Activated CD4-positive, alpha-beta T cell treated with anti-CD3 and anti-CD28 coated beads, Interleukin-2, amount 50 U/mL, for 1 hour (primary cell): Measurements from ENCODE around the gene EFCAB8.
"Not testable (repeated sequence)": the region's sequence is repeated elsewhere in the genome, so short reads cannot be mapped to it uniquely, and the experiment has no call there.

ENCODE experiments used
- DNase-seq: peaks from one replicate; pipeline ENCODE4 v3.0.0-alpha.2; 2020

EFCAB8 gene

GRCh38 chr20:32842688-32843524 is 15.8 kb upstream of the EFCAB8 start:
- no peak for DNase-seq

DNA sequence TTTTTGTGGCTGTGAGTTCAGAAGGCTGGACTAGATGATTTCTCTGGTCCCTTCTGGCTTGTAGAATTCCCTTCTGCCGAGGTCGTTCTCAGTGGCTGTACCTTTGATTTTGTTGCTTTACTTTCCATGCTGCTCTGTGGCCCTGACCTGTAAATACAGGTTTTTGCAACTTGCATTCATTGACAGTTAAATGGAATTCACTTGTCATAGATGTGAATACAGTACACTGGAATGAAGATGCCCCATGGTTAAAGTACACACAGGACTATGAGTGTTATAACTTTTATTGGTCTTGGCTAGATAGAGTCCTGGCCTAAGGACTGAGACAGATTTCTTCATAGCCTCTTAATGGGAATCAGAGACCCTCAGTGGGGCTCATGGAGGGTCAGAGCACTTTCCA is 12.9 kb upstream of the EFCAB8 start:
- DNase-seq = no peak

- no peak for DNase-seq
These were observed 11.9 kb upstream of the EFCAB8 start for GRCh38 chr20:32846852-32847251.

DNA sequence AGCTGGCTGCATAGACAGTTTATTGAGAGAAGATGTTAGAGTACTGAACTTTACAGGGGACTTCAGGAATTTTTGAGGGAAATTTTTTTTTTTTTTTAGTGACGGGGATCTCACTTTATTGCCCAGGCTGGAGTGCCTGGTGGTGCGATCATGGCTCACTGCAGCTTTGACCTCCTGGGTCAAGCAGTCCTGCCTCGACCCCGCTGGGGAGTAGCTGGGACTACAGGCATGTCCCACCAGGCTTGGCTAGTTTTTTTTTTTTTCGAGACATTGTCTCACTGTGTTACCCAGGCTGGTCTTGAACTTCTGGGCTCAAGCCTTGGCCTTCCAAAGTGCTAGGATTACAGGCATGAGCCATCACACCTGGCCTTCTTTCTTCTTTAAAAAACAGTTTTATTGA is 10.8 kb upstream of the EFCAB8 start:
- no peak for DNase-seq

DNA sequence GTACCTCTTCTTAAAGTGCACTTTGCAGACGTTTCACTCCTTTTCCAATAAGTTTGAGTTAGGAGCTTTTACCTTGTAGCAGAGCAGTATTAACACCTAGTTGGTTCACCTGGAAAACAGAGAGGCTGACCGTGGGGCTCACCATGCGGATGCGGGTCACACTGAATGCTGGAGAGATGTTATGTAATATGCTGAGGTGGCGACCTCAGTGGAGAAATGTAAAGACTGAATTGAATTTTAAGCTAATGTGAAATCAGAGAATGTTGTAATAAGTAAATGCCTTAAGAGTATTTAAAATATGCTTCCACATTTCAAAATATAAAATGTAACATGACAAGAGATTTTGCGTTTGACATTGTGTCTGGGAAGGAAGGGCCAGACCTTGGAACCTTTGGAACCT is 9.9 kb upstream of the EFCAB8 start:
- no peak for DNase-seq

DNA sequence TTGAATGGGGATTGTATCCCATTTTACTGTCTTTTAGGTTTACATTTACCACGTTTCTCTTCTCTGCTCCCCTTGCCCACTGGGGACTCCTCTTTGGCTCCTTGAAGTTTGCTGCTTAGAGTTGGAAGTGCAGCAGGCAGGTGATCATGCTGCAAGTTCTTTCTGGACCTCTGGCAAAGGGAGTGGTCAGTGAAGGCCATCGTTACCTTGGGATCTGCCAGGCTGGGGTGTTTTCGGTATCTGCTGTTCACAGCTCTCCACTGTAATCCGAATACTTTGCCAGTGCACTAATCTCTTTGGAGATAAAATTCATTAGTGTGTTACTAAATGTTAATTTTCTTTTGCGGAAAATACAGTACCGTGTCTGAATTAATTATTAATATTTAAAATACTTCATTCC is 9.1 kb upstream of the EFCAB8 start:
- DNase-seq = no peak

DNA sequence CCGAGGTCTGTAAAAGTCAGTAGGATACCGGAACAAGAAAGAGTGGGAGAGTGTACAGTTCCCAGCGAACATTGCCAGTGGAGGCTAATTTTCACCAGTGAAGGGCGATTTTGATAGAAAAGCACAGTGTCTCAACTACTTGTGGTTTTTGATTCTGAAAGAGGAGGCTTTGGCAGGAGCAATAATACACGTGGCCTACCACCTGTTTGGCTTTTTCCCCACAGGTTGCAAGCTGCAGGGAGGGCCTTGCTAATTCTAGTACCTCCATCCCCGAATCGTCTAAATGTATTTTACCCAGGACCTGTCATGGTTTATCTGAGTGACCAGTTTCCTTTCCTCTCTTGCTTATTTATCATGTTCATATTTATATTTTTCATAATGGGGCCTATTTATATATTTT is 3.3 kb upstream of the EFCAB8 start:
- no peak for DNase-seq

- DNase-seq = no peak
These were observed 534 bp upstream of the EFCAB8 start for GRCh38 chr20:32858189-32858588.

GRCh38 chr20:32861446-32861845 is 2.7 kb downstream of the EFCAB8 start:
- DNase-seq = no peak

DNA sequence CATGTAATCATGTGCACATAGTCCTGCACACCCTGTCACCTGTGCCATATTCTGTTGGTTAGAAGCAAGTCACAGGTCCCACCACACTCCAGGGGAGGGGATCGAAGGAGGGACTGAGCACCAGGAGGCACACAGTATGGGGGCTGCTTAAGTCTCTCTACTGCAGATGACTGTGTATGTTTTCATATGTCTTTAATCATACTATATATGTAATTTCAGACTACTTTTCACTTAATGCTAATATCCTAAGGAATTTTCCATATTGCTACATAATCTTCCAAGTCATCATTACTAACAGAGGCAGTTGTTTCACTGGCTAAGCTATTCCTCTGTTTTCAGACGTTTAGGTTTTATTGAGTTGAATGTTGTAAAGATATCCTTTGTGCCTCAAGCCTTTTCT is 10.8 kb downstream of the EFCAB8 start:
- no peak for DNase-seq

DNA sequence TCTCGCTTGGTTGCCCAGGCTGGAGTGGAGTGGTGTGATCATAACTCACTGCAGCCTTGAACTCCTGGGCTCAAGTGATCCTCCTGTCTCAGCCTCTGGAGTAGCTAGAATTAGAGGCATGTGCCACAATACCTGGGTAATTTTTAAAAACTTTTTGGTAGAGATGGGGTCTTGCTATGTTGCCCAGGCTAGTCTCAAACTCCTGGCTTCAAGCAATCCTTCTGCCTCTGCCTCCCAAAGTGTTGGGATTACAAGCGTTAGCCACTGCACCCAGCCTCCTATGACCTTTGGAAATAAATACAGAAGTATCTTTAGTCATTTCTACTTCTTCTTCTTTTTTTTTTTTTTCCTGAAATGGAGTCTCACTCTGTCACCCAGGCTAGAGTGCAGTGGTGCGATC is 11.8 kb downstream of the EFCAB8 start:
- DNase-seq = not testable (repeated sequence)

DNA sequence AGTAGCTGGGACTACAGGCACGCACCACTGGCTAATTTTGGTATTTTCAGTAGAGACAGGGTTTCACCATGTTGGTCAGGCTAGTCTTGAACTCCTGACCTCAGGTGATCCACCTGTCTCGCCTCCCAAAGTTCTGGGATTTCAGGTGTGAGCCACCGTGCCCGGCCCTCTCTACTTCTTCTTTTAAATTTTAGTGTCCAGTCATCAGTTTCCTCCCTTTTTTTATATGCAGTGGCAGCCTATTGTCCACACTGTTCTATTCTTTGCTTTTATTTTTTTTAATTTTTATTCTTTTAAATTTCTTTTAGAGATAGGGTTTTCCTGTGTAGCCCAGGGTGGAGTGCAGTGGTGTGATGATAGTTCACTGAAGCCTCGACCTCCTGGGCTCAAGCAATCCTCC is 12.3 kb downstream of the EFCAB8 start:
- no peak for DNase-seq

DNA sequence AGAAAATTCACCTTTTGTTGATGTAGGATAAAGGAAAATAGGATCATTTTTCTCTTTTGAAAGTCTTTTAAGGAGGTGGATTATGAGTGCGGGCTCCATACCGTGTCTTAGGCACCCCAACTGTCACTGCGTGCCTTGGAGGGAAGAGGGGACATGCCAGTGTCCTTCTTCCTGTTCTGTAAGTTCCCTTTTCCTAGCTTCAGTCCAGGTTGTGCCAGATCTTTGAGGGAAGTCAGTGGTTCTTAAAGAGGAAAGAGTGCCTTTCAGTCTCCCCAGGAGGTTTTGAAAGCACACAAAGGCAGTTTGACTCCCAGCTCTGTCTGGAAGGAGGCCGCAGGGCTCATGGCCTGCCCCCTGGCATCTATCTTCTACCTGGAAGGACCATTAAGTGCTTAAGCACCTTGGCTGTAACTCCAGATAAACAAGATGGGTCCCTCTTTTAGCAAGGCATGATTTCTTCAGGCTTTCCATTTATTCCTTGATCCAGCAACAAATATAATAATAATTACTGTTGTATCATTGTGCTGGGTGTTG is 13.0 kb downstream of the EFCAB8 start:
- no peak for DNase-seq

DNA sequence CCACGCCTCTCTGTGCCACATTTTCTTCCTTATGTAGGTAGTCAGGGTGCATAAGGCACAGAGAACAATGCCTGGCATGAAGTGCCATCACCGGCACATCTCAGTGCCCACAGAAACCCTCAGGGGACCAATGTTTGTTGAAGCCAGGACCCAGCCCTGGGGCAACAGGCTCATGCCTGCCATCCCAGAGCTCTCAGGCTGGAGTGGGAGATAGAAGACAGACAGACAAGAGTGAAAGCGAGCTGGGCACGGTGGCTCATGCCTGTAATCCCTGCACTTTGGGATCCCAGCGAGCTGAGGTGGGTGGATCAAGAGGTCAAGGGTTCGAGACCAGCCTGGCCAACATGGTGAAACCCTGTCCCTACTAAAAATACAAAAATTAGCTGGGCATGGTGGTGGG is 13.5 kb downstream of the EFCAB8 start:
- no peak for DNase-seq

DNA sequence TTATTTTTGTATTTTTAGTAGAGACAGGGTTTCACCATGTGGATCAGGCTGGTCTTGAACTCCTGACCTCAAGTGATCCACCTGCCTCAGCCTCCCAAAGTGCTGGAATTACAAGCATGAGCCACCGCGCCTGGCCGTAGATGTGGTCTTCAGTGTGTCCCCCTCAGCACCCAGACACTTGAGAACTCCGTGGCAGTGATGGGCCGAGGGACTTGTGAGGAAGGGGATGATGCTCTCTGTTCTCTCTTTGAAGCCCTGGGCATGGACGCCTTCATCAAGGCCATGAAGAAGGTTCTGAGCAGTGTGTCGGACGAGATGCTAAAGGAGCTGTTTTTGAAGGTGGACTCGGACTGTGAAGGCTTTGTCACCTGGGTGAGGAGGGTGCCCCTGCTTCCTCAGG is 16.9 kb downstream of the EFCAB8 start:
- DNase-seq = no peak

DNA sequence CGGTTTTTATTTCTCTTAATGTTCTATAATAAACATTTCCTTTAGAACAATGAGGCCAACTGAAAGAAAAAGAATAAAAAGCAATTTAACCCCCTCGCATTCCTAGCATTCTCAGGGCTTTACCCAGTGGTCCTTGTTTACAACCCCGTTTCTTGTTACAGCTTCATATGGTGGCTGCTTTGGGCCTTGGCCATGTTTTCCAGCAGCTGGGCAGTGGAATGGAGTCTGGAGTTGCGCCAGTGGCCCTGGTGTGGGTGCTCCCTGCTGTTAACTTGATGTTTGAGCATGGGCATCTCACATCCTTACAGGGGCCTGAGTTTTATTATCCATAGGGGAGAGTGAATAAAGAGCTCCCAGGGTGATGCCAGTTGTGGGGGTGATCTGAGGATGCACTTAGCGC is 18.8 kb downstream of the EFCAB8 start:
- no peak for DNase-seq

DNA sequence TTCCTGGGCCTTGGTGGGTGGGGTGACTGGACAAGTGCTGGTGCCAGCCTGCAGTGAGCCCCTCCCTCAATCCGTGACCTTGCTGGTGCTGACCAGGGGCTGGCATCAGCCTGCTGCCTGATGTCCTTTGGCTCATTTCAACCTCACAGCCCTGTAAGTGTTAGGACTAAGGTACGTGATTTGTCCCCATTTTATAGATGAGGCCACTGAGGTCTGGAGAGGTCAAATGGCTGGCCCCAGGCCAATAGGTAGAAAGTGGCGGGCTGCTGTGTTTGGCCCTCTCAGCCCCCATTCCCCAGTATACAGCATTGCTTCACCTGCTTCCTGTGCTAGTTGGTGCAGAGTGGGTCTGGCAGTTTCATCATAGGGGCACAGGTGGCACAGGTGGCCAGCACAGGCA is 20.1 kb downstream of the EFCAB8 start:
- no peak for DNase-seq

DNA sequence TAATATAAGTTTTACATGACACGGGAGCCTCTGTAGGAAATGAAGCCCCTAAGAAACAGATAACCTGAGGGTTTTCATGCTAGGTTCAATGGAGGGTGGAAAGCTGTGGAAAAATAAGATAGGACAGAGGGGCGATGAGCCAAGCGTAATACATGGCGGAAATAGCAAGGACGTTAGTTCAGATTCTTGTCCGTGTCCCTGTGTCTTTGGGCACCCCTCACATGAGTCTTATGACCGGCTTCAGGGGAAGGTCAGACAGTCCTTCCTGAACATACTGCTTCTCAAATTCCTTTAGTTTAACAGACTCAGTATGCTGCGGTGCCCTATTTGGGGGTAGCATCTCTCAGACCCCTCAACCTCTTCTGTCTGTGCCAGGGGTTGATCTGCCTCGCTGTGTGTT is 20.8 kb downstream of the EFCAB8 start:
- DNase-seq = no peak

DNA sequence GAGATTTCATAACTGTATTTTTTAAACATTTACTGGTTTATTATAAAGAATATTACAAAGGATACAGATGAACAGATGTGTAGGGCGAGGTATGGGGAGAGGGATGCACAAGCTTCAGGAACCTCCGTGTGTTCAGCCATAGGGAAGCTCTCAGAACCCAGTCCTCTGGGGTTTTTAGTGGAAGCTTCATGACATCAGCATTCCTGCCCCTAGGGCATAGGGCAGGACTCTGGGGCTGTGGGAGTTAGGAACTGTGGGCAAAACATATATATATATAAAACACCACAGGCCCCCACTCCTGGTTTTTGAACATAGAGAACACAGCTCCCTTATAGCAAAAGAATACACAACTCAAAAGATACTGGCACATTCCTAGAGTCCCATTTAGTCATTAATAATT is 21.9 kb downstream of the EFCAB8 start:
- no peak for DNase-seq

GRCh38 chr20:32883081-32883480 is 24.4 kb downstream of the EFCAB8 start:
- no peak for DNase-seq

- no peak for DNase-seq
These were observed 26.5 kb downstream of the EFCAB8 start for GRCh38 chr20:32885185-32885584.

DNA sequence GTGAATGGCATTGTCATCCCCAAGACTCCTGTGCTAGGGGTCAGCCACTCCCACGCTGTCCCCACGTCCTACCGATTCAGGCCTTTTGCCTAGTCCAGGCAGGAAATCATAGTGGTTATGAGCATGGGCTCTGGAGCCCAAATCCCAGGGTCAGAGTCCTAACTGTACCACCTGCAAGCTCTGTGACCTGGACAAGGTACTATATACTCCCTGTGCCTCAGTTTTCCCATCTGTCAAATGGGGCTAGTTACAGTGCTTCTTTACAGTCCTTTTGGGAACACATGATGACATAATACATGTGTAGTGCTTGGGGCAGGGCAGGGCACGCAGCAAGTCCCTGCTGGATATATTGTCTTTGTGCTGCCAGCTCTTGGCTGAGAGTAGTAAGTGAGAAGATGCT is 27.2 kb downstream of the EFCAB8 start:
- DNase-seq = no peak

DNA sequence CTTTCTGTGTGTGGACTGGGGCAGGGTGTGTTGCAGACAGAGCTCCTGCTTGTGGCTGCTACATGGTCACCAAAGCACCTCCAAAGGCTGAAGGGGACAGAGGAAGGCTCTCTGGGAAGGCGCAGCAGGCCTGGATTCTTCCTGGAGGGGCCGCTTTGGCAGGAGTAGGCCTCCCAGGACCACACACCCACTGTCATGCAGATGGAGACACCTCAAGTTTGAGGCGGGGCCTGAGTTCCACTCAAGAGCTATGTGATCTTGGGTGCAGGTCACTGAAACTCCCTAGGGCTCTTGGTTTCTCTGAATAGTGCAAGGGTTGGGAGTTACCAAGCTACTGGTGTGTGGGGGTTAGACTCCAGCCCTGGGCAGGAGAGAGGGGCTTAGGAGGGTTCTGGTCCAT is 27.9 kb downstream of the EFCAB8 start:
- DNase-seq = no peak

GRCh38 chr20:32887492-32887891 is 28.8 kb downstream of the EFCAB8 start:
- no peak for DNase-seq

DNA sequence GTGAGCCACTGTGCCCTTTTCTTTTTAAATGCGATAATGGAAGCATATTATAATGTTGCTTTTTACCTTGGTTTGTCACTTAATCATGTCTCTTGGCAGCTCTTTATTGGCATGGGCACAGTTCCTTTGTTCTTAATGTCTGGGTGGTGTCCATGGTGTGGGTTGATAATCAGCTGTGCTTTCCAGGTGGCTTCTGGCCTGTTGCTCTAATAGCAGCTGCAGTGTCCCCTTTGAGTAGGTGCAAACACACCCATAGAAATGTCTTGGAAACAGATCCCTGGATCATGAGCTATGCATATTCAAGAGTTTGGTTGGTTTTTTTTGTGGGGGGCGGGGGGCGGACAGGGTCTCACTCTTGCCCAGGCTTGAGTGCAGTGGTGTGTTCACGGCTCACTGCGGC is 29.9 kb downstream of the EFCAB8 start:
- no peak for DNase-seq
